ENCODE measurements around the gene AK8.

Gene AK8

GRCh38 chr9:132854832-132855231, 23.3 kb downstream of the AK8 start:
- no peak overlapping the region for H3K4me3 ChIP-seq (ENCODE audit: low read depth, low read length)
- TF ChIP-seq, protein P1, sequence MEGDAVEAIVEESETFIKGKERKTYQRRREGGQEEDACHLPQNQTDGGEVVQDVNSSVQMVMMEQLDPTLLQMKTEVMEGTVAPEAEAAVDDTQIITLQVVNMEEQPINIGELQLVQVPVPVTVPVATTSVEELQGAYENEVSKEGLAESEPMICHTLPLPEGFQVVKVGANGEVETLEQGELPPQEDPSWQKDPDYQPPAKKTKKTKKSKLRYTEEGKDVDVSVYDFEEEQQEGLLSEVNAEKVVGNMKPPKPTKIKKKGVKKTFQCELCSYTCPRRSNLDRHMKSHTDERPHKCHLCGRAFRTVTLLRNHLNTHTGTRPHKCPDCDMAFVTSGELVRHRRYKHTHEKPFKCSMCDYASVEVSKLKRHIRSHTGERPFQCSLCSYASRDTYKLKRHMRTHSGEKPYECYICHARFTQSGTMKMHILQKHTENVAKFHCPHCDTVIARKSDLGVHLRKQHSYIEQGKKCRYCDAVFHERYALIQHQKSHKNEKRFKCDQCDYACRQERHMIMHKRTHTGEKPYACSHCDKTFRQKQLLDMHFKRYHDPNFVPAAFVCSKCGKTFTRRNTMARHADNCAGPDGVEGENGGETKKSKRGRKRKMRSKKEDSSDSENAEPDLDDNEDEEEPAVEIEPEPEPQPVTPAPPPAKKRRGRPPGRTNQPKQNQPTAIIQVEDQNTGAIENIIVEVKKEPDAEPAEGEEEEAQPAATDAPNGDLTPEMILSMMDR (IDR thresholded peaks at IDR 0.05; ENCODE audit: low read depth, low read length) = no peak
- DNase-seq (ENCODE audit: low read depth, low spot score) = no peak
- in situ Hi-C loops (cut with HindIII; ENCODE audit: low sequenced_read_pairs) = no loop called here

GRCh38 chr9:132853482-132853881, 24.6 kb downstream of the AK8 start:
- TF ChIP-seq, protein P1 (IDR thresholded peaks at IDR 0.05; ENCODE audit: low read depth, low read length) = no peak
- H3K4me3 ChIP-seq (ENCODE audit: low read depth, low read length) = no peak overlapping the region
- in situ Hi-C loops (cut with HindIII; ENCODE audit: low sequenced_read_pairs) = no loop called here
- DNase-seq (ENCODE audit: low read depth, low spot score) = no peak

- H3K4me3 ChIP-seq (ENCODE audit: low read depth, low read length) = no peak overlapping the region
- in situ Hi-C loops (cut with HindIII; ENCODE audit: low sequenced_read_pairs) = no loop called here
- TF ChIP-seq, protein P1 (IDR thresholded peaks at IDR 0.05; ENCODE audit: low read depth, low read length) = no peak
- no peak for DNase-seq (ENCODE audit: low read depth, low spot score)
Observed at GRCh38 chr9:132849185-132849706, 28.8 kb downstream of the AK8 start.

DNA sequence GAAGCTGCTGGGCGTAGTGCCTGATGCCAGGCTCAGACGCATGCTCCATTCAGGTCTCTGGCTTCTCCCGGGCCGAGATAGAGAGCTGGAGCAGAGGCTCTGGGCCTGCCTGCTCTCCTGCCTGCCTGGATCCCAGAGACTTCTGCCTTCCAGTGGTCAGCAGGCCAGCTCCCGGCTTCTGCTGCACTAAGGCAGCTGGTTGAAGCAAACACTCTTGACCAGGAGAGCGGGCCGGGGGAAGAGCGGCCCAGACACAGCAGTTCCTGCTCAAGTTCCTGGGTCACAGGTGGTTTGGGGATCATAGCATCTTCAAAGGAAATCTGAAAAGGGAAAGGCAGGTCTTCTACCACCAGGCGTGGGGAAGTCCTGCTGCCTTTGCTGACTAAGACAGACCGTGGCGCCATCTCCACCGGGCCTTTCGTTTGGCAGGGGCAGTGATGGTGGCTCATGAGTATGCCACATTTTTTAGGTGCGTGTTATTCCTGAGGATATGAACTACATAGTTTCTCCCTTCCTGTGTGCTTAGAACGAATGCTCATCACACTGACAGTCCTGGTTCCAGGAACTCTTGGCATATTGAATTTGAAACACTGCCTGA, 31.1 kb downstream of the AK8 start:
- no peak for DNase-seq (ENCODE audit: low read depth, low spot score)
- TF ChIP-seq, protein P1 (IDR thresholded peaks at IDR 0.05; ENCODE audit: low read depth, low read length) = no peak
- in situ Hi-C loops (cut with HindIII; ENCODE audit: low sequenced_read_pairs) = no loop called here

DNA sequence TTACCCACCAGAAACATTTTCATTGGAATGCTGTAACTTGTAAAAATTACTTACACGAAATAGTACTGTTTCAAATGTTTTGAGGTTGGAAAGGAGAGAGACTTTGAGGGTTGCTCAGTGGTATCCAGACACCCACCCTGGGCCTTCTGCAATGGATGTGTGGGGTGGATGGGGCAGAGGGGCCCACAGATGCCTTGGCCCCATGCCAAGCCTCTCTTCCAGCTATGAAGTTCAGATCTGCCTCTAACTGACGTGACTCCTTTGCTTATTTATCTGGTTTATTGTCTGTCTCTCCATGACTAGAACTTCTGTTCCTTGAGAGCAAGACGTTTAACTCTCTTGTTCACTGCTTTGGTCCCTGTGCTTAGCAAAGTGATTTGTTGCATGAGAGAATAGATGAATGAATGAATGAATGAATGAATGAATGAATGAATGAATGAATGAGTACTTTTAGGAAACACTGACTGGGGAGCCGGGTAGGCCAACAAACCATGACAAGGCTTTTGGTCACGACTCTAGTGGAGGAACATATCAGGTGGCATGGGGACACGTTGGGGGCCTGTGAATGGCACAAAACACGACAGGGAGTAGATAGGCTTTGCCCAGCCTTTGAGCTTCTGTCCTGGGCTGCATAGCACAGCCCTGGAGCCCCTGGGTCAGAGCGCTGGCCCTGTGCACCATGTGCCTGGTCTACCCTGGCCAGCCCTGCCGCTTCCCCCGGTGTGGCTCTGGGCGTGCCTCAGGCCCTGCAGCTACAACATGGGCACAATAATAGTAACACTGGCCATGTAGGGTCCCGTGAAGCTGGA, 31.8 kb downstream of the AK8 start:
- DNase-seq (ENCODE audit: low read depth, low spot score) = no peak
- TF ChIP-seq, protein P1 (IDR thresholded peaks at IDR 0.05; ENCODE audit: low read depth, low read length) = no peak
- H3K4me3 ChIP-seq (ENCODE audit: low read depth, low read length) = no peak overlapping the region
- in situ Hi-C loops (cut with HindIII; ENCODE audit: low sequenced_read_pairs) = no loop called here

More for the DNA sequence above, 31.1 kb downstream of the AK8 start:
- no peak overlapping the region for H3K4me3 ChIP-seq (ENCODE audit: low read depth, low read length)

GRCh38 chr9:132842124-132843044, 35.7 kb downstream of the AK8 start:
- TF ChIP-seq, protein P1 (IDR thresholded peaks at IDR 0.05; ENCODE audit: low read depth, low read length) = no peak
- no peak overlapping the region for H3K4me3 ChIP-seq (ENCODE audit: low read depth, low read length)
- no peak for DNase-seq (ENCODE audit: low read depth, low spot score)
- in situ Hi-C loops (cut with HindIII; ENCODE audit: low sequenced_read_pairs) = no loop called here

Measured in astrocyte of the spinal cord (primary cell).